ENCODE data around the gene PLCH1.

DNA sequence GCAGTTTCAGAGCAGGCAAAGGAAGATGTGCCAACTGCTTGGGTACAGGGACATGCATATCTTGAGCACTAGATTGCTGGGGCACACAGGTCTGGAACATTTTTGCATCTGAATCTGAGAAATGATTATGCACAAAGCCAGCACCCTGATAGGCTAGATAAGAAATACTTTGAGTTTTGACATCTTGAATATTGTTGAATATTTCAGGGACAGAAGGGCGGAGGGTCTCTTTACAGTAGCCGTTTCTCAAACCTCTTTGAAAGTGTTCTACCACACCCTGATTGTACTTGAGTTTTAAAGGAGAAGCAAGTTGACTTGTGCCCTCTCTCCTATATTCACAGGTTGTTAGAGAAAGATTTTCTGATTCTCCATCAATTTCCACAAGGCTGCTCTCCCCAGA is 263.3 kb downstream of the PLCH1 start:
- TF ChIP-seq, protein P1, sequence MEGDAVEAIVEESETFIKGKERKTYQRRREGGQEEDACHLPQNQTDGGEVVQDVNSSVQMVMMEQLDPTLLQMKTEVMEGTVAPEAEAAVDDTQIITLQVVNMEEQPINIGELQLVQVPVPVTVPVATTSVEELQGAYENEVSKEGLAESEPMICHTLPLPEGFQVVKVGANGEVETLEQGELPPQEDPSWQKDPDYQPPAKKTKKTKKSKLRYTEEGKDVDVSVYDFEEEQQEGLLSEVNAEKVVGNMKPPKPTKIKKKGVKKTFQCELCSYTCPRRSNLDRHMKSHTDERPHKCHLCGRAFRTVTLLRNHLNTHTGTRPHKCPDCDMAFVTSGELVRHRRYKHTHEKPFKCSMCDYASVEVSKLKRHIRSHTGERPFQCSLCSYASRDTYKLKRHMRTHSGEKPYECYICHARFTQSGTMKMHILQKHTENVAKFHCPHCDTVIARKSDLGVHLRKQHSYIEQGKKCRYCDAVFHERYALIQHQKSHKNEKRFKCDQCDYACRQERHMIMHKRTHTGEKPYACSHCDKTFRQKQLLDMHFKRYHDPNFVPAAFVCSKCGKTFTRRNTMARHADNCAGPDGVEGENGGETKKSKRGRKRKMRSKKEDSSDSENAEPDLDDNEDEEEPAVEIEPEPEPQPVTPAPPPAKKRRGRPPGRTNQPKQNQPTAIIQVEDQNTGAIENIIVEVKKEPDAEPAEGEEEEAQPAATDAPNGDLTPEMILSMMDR (IDR thresholded peaks at IDR 0.05): no peak
- no peak for TF ChIP-seq POLR2A (IDR thresholded peaks at IDR 0.05)

All from right lobe of liver (tissue), 4 donors.